Gastroesophageal sphincter (tissue), 4 donors: ENCODE data around the gene PTPRC. TPM values are rescaled to one million over a fixed set of nuclear protein-coding genes. Genes with fewer than 3 reads are reported as not detected.

Experiments used
- ATAC-seq: fragments of 150-250 bp; one replicate; pipeline ENCODE4 v1.9.1; 2016; ENCODE audit warnings: mild to moderate bottlenecking, moderate library complexity
- H3K27ac ChIP-seq, 4 donors: fragments of 200-600 bp; sonication (generic) in 3 of 4; 1 replicate in 3 of 4; 2 replicates in 1 of 4; pipeline ENCODE4 v1.5.1; 2016 to 2019
- H3K27me3 ChIP-seq: fragments of 200-600 bp; sonication (generic); one replicate; pipeline ENCODE4 v1.5.1; 2019
- H3K36me3 ChIP-seq, 2 donors: fragments of 200-600 bp; sonication (generic); one replicate each; pipeline ENCODE4 v1.5.1; 2019; ENCODE audit warnings: control low read depth in 1 of 2
- H3K4me1 ChIP-seq, 3 donors: fragments of 200-600 bp; sonication (generic); 1 replicate in 2 of 3; 2 replicates in 1 of 3; pipeline ENCODE4 v1.5.1; 2016 to 2019; ENCODE audit warnings: control low read depth in 2 of 3
- H3K4me3 ChIP-seq, 2 donors: fragments of 200-600 bp; sonication (generic); one replicate each; pipeline ENCODE4 v1.5.1; 2019; ENCODE audit warnings: mild to moderate bottlenecking in 1 of 2, moderate library complexity in 1 of 2
- H3K9me3 ChIP-seq, 3 donors: fragments of 200-600 bp; sonication (generic); one replicate each; pipeline ENCODE4 v1.5.1; 2017 to 2019; ENCODE audit warnings: control low read depth in 2 of 3
- EP300 ChIP-seq: sonication (generic); formaldehyde crosslinking; IDR thresholded peaks from one replicate; pipeline ENCODE4 v1.6.1; 2017; ENCODE audit warnings: antibody characterized with exemption, mild to moderate bottlenecking
- POLR2A ChIP-seq, 2 donors: fragments of 450-650 bp; IDR thresholded peaks; one replicate each; pipeline ENCODE4 v1.6.1; 2017; ENCODE audit warnings: antibody characterized with exemption in 2 of 2, mild to moderate bottlenecking in 2 of 2, moderate library complexity in 1 of 2
- POLR2AphosphoS5 ChIP-seq: sonication (generic); formaldehyde crosslinking; IDR thresholded peaks from one replicate; pipeline ENCODE4 v1.6.1; 2017; ENCODE audit warnings: antibody characterized with exemption
- WGBS, 2 donors: methylation state at CpG; one replicate each; pipeline ENCODE4 v1.1.5; 2018; ENCODE audit warnings: low coverage in 1 of 2; 5-methylcytosine and 5-hydroxymethylcytosine counted together
- total RNA-seq, 4 donors: library from RNA; depleted of rRNA; stranded (reverse); fragments of >200 nt; gene quantifications; one replicate each; pipeline ENCODE4 v1.1.0, GENCODE V29; 2016
- TF ChIP-seq, protein P1 (sequence below), 4 experiments: fragments of 200-600 bp in 2 of 4; fragments of 450-650 bp in 2 of 4; sonication (generic) in 1 of 4; IDR thresholded peaks; one replicate each; pipeline ENCODE4 v1.5.1; 2017 to 2019; ENCODE audit warnings: antibody characterized with exemption in 4 of 4, mild to moderate bottlenecking in 2 of 4, moderate library complexity in 2 of 4

PTPRC gene
- total RNA-seq, 4 donors from 2014 or later: 5.0 to 31.9 (median 12.9) TPM

- Histone ChIP-seq H3K9me3 (no peaks in the 10 kb centered on the region), H3K27ac (no peak overlapping the region), H3K4me1 (no peaks in the 10 kb centered on the region), H3K36me3 (no peaks in the 10 kb centered on the region), H3K4me3 (no peak overlapping the region), H3K27me3 (no peaks in the 10 kb centered on the region)
- TF ChIP-seq EP300 (no peak), POLR2AphosphoS5 (no peak), POLR2A (IDR thresholded peaks at IDR 0.05) (no peak)
- TF ChIP-seq, protein P1, sequence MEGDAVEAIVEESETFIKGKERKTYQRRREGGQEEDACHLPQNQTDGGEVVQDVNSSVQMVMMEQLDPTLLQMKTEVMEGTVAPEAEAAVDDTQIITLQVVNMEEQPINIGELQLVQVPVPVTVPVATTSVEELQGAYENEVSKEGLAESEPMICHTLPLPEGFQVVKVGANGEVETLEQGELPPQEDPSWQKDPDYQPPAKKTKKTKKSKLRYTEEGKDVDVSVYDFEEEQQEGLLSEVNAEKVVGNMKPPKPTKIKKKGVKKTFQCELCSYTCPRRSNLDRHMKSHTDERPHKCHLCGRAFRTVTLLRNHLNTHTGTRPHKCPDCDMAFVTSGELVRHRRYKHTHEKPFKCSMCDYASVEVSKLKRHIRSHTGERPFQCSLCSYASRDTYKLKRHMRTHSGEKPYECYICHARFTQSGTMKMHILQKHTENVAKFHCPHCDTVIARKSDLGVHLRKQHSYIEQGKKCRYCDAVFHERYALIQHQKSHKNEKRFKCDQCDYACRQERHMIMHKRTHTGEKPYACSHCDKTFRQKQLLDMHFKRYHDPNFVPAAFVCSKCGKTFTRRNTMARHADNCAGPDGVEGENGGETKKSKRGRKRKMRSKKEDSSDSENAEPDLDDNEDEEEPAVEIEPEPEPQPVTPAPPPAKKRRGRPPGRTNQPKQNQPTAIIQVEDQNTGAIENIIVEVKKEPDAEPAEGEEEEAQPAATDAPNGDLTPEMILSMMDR (IDR thresholded peaks at IDR 0.05): no peak
- ATAC-seq: no peak
Observed at GRCh38 chr1:198726455-198726854, 87.6 kb downstream of the PTPRC start.

DNA sequence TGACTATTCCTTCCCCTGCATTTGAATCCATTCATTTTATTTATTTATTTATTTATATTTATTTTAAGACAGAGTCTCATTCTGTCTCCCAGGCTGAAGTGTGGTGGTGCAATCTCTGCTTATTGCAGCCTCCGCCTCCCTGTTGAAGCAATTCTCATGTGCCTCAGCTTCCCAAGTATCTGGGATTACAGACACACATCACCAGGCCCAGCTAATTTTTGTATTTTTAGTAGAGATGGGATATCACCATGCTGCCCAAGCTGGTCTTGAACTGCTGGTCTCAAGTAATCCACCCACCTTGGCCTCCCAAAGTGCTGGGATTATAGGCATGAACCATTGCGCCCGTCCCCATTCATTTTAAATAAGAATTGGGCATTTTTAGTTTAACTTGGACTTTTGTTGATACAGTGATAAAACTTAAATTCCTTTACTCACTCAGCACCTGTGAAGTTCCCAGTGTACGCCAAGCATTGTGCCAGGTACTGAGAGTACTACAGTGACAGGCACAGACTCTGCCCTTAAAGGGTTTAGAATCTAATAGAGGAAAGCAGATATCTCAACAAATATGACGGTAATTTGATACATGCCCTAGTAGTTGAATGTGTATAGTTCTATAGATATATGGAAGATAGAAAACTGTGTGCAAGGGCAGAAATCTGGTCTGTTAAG, 90.5 kb downstream of the PTPRC start:
- Histone ChIP-seq H3K27ac (no peak overlapping the region), H3K36me3 (no peaks in the 10 kb centered on the region), H3K27me3 (no peaks in the 10 kb centered on the region), H3K9me3 (no peaks in the 10 kb centered on the region), H3K4me3 (no peak overlapping the region), H3K4me1 (no peaks in the 10 kb centered on the region)
- WGBS, 2 donors: 81 to 85% methylated on average over 2 to 5 of the region's 5 CpGs
- TF ChIP-seq POLR2A (IDR thresholded peaks at IDR 0.05): no peak
- no peak for TF ChIP-seq POLR2AphosphoS5
- TF ChIP-seq EP300: no peak
- TF ChIP-seq, protein P1 (IDR thresholded peaks at IDR 0.05): no peak
- ATAC-seq: no peak

DNA sequence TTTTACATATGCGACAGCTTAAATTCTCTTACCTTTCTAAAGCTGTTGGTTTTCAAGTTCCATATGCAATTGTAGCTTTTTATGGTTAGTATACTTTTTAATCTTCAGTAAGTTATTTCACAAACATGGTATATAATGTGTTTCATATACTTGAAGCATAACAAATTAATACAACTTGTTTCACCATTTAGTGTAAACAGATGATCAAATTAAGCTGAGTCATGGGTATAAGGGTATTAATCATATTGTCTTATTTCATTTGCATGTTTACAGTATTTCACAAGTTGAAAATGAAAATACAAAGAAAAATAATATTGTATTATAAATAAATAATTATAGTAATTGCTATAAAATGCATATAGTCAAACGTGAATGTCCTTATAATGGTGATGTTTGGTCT, 92.1 kb downstream of the PTPRC start:
- no peak for TF ChIP-seq POLR2A (IDR thresholded peaks at IDR 0.05)
- no peak for TF ChIP-seq EP300
- Histone ChIP-seq H3K27me3 (no peaks in the 10 kb centered on the region), H3K36me3 (no peaks in the 10 kb centered on the region), H3K4me1 (no peaks in the 10 kb centered on the region), H3K4me3 (no peak overlapping the region), H3K9me3 (no peaks in the 10 kb centered on the region), H3K27ac (no peak overlapping the region)
- ATAC-seq: no peak
- WGBS, 2 donors: 79 to 83% methylated on average over 2 of the region's 2 CpGs

- ATAC-seq: no peak
- 14 to 59% methylated on average over 2 of the region's 2 CpGs for WGBS, 2 donors
- TF ChIP-seq EP300: no peak
- TF ChIP-seq POLR2A (IDR thresholded peaks at IDR 0.05): no peak
- TF ChIP-seq, protein P1 (IDR thresholded peaks at IDR 0.05): no peak
- no peak for TF ChIP-seq POLR2AphosphoS5
- Histone ChIP-seq H3K4me3 (no peak overlapping the region), H3K4me1 (no peaks in the 10 kb centered on the region), H3K9me3 (peaks cover 0 to 3% (median 0%) of the 10 kb centered on the region in 3 donors), H3K27ac (no peak overlapping the region), H3K27me3 (no peaks in the 10 kb centered on the region), H3K36me3 (no peaks in the 10 kb centered on the region)
Observed at GRCh38 chr1:198734323-198735008, 95.6 kb downstream of the PTPRC start.

GRCh38 chr1:198741744-198742143, 102.9 kb downstream of the PTPRC start:
- Histone ChIP-seq H3K9me3 (peaks cover 0 to 3% (median 0%) of the 10 kb centered on the region in 3 donors), H3K4me1 (no peaks in the 10 kb centered on the region), H3K27me3 (no peaks in the 10 kb centered on the region), H3K36me3 (no peaks in the 10 kb centered on the region), H3K4me3 (no peak overlapping the region), H3K27ac (no peak overlapping the region)
- no peak for ATAC-seq
- TF ChIP-seq POLR2A (IDR thresholded peaks at IDR 0.05): no peak
- TF ChIP-seq EP300: no peak
- TF ChIP-seq POLR2AphosphoS5: no peak
- TF ChIP-seq, protein P1 (IDR thresholded peaks at IDR 0.05): no peak
- WGBS, 2 donors: 72 to 75% methylated on average over 3 of the region's 3 CpGs
